Measurements from ENCODE around the gene RNF145.
"Not testable (repeated sequence)": the region's sequence is repeated elsewhere in the genome, so short reads cannot be mapped to it uniquely, and the experiment has no call there.

Gene RNF145

GRCh38 chr5:159155960-159156359 lies 53.4 kb downstream of the RNF145 start:
- DNase-seq: no peak

DNA sequence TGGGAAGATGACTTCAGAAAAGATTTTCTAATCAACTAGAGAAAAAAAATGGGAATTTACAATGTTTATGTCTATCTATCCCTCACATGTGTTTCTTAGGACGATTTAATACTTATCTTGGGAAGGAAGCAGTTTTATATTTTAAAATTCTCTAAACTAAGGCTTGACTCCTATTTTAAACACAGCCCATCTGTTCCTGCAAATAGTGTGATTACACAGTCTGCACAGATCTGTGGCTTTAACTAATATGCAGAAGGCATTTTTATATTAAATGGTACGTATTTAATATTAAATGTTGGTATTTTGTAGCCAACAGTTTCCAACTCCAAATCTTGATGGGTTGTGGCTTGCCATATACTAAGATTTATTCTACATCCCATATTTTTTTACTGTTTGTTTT lies 56.5 kb downstream of the RNF145 start:
- DNase-seq: no peak

DNA sequence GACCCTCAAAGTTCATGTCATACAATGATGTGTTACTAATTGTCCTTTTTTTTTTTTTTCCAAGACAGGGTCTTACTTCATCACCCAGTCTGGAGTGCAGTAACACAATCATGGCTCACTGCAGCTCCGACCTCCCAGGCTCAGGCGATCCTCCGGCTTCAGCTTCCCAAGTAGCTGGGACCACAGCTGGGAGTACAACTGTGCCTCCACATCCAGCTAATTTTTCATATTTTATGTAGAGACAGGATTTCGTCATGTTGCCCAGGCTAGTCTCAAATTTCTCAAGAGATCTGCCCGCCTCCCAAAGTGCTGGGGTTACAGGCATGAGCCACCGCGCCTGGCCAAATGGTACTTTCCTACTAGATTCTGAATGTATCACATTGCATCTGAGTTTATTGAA lies 60.3 kb downstream of the RNF145 start:
- no peak for DNase-seq

GRCh38 chr5:159147976-159148375 lies 61.4 kb downstream of the RNF145 start:
- no peak for DNase-seq

- no peak for DNase-seq
Measured at GRCh38 chr5:159146839-159147238, 62.5 kb downstream of the RNF145 start.

- DNase-seq: not testable (repeated sequence)
Measured at GRCh38 chr5:159145160-159145559, 64.2 kb downstream of the RNF145 start.

GRCh38 chr5:159139802-159140201 lies 69.6 kb downstream of the RNF145 start:
- no peak for DNase-seq

- DNase-seq: no peak
Measured at GRCh38 chr5:159135896-159136531, 73.3 kb downstream of the RNF145 start.

- DNase-seq: no peak
Measured at GRCh38 chr5:159133041-159133741, 76.2 kb downstream of the RNF145 start.

DNA sequence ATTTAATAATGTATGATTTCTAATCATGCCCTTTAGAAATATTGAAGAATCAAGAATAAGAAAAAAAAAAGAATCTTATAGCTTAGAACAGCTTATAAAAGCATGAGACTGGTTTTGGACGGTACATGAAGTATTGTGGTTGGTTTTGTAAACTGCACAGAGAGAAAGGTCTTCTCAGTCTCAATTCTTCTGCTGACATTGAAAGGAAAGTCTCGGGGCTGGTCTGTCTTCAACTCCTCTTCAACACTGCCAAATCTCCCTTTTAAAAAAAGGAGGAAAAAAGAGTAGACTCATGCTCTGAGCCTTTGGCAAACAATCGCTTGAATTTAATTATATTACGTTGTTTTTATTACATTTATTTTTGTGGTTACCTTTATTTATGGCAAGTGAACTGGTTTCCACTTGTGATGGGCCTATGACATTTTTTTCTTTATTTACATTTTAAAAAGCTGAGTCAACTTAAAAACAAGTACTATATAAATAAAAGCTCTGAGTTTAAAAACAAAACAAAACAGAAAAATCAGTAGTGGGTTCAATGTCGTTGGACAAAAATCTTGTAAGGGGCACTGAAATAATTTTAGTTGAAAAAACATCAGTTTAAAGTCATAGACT lies 76.8 kb downstream of the RNF145 start:
- no peak for DNase-seq

GRCh38 chr5:159131951-159132350 lies 77.4 kb downstream of the RNF145 start:
- no peak for DNase-seq

DNA sequence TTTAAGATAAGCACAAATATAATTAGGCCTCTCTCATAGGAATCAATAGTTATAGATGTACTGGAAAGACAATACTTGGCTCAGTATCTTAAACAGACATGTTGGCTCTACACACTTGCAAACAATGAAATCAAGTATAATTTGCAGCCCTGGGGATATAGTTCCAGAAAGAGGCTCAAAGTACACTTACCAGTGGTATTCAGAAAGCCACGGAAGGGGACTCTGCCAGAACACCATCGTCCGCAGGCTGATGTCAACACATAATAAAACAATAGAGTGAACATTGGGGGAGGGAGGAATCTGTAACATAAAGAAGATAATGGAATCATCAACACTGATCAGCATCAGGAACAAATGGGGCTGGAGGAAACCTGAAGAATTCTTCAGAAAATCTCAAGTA lies 78.5 kb downstream of the RNF145 start:
- DNase-seq: no peak

GRCh38 chr5:159128070-159128541 lies 81.2 kb downstream of the RNF145 start:
- no peak for DNase-seq

- no peak for DNase-seq
Measured at GRCh38 chr5:159123700-159124099, 85.7 kb downstream of the RNF145 start.

GRCh38 chr5:159123189-159123588 lies 86.2 kb downstream of the RNF145 start:
- DNase-seq: no peak

GRCh38 chr5:159121061-159121460 lies 88.3 kb downstream of the RNF145 start:
- DNase-seq: no peak

DNA sequence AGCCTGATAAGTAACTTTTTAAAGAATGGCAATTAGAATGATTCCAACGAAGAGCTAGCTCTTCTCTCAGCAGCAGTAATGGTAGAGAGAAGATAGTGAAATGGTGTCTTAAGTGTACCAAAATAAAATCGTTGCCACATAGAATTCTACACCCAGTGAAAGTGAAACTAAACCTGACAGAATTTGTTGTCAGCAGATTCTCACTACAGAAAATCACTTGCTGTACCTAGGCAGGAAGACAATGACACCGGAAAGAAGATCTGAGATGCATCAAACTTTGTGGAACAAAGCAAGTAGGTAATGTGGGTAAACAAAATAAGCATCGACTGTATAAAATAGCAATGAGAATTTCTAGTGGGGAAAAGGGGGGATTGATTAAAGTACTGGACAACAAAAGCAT lies 88.9 kb downstream of the RNF145 start:
- DNase-seq: no peak

DNA sequence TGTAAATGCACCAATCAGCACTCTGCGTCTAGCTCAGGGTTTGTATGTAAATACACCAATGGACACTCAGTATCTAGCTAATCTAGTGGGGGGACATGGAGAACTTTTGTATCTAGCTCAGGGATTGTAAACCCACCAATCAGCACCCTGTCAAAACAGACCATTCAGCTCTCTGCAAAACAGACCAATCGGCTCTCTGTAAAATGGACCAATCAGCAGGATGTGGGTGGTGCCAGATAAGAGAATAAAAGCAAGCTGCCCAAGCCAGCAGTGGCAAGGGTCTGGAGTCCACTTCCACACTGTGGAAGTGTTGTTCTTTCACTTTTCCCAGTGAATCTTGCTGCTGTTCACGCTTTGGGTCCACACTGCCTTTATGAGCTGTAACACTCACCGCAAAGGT lies 89.5 kb downstream of the RNF145 start:
- DNase-seq: not testable (repeated sequence)

- DNase-seq: not testable (repeated sequence)
Measured at GRCh38 chr5:159118958-159119659, 90.2 kb downstream of the RNF145 start.

- DNase-seq: no peak
Measured at GRCh38 chr5:159113405-159113804, 95.9 kb downstream of the RNF145 start.

GRCh38 chr5:159112436-159112835 lies 96.9 kb downstream of the RNF145 start:
- DNase-seq: no peak
